Effector memory CD8-positive, alpha-beta T cell (primary cell): Measurements from ENCODE around the gene DHX15.

Experiments
- ATAC-seq: fragments of 150-1000 bp; cut with Tn5 transposase; replicated peaks from 2 replicates; pipeline ENCODE4 v1.10.0; 2021; ENCODE audit warnings: mild to moderate bottlenecking, moderate library complexity
- DNase-seq, 3 experiments: peaks; one replicate each; pipeline ENCODE4 v3.0.0; 2021
- H3K27ac Mint-ChIP-seq, 2 donors: one replicate each; pipeline ENCODE4 v1.8.0; 2022; ENCODE audit warnings: mild to moderate bottlenecking in 2 of 2, mixed read lengths in 2 of 2, moderate library complexity in 2 of 2
- H3K27me3 Mint-ChIP-seq, 2 donors: one replicate each; pipeline ENCODE4 v1.8.0; 2022; ENCODE audit warnings: mixed read lengths in 2 of 2
- H3K36me3 Mint-ChIP-seq: one replicate; pipeline ENCODE4 v1.8.0; 2022; ENCODE audit warnings: mild to moderate bottlenecking, moderate library complexity, mixed read lengths; ENCODE audit not compliant: insufficient read depth
- H3K4me1 Mint-ChIP-seq, 2 donors: one replicate each; pipeline ENCODE4 v1.8.0; 2022; ENCODE audit warnings: low read depth in 2 of 2, mixed read lengths in 2 of 2
- H3K4me3 Mint-ChIP-seq, 2 donors: one replicate each; pipeline ENCODE4 v1.8.0; 2022; ENCODE audit warnings: mild to moderate bottlenecking in 2 of 2, mixed read lengths in 2 of 2, moderate library complexity in 2 of 2
- H3K9me3 Mint-ChIP-seq, 2 donors: one replicate each; pipeline ENCODE4 v1.8.0; 2022; ENCODE audit warnings: mixed read lengths in 2 of 2

The DHX15 gene

DNA sequence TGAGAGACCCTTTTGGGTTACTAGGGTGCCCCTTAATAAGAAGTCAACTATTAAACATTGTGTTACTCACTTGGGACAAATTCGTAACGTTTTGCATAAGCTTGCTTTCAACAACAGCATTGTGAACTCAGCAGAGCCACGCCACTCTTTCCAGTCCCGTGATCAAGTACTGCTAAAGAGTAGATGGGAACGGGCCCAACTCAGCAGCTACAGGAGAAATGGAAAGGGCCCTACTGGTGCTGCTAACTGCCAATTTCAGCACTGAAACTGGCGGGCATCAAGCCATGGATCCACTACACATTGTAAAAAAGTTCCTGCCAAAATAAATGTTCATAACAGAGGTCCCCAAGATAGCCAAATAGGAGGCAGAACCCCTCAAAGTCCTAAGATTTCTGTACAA is 19.0 kb upstream of the DHX15 start:
- ATAC-seq = no peak
- no peak overlapping the region for H3K27ac Mint-ChIP-seq
- peaks cover 0 to 4% of the 10 kb centered on the region in 2 donors for H3K4me1 Mint-ChIP-seq
- no peak overlapping the region for H3K4me3 Mint-ChIP-seq
- H3K36me3 Mint-ChIP-seq = no peaks in the 10 kb centered on the region
- H3K27me3 Mint-ChIP-seq = peaks cover 8 to 29% of the 10 kb centered on the region in 2 donors
- H3K9me3 Mint-ChIP-seq = no peaks in the 10 kb centered on the region
- no peak for DNase-seq

DNA sequence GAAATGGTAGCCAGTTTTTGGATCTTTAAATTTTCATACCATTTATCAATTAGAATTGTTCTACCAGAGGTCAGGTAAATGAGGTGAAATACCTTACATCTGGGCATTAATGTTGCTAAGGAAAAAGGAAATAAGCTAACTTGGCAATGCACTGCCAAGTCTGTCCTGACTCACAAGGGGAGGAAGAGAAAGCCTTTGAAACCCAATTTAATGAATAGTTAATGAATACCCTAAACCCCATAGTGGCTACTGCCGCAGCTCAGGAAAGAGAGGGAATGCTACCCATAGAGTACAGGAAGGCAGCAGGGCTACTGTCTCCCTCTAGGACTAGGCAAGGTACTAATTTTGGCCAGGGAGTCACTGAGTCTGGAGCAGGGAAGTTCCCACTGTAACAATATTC is 16.8 kb upstream of the DHX15 start:
- no peaks in the 10 kb centered on the region for H3K36me3 Mint-ChIP-seq
- H3K4me3 Mint-ChIP-seq = no peak overlapping the region
- peaks cover 16 to 21% of the 10 kb centered on the region in 2 donors for H3K27me3 Mint-ChIP-seq
- H3K4me1 Mint-ChIP-seq = peaks cover 0 to 4% of the 10 kb centered on the region in 2 donors
- ATAC-seq (no peak), DNase-seq (no peak)
- peaks cover 0 to 3% of the 10 kb centered on the region in 2 donors for H3K9me3 Mint-ChIP-seq
- no peak overlapping the region for H3K27ac Mint-ChIP-seq

DNA sequence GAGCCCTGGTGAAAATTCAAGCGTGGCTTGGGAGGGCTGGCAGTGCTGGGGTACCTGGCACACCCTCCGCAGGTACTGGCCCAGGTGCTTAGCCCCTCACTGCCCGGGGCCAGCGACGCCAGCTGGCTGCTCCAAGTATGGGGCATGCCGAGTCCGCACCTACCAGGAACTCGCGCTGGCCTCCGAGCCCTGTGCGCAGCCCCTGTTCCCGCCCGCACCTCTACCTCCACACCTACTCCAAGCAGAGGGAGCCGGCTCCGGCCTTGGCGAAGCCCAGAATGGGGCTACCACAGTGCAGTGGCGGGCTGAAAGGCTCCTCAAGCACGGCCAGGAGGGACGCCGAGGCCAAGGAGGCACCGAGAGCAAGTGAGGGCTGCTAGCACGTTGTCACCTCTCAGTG is 14.9 kb upstream of the DHX15 start:
- H3K9me3 Mint-ChIP-seq = peaks cover 0 to 3% of the 10 kb centered on the region in 2 donors
- ATAC-seq (no peak), DNase-seq (no peak)
- peaks cover 16 to 24% of the 10 kb centered on the region in 2 donors for H3K27me3 Mint-ChIP-seq
- no peak overlapping the region for H3K4me3 Mint-ChIP-seq
- no peaks in the 10 kb centered on the region for H3K36me3 Mint-ChIP-seq
- H3K27ac Mint-ChIP-seq = no peak overlapping the region
- H3K4me1 Mint-ChIP-seq = no peaks in the 10 kb centered on the region

DNA sequence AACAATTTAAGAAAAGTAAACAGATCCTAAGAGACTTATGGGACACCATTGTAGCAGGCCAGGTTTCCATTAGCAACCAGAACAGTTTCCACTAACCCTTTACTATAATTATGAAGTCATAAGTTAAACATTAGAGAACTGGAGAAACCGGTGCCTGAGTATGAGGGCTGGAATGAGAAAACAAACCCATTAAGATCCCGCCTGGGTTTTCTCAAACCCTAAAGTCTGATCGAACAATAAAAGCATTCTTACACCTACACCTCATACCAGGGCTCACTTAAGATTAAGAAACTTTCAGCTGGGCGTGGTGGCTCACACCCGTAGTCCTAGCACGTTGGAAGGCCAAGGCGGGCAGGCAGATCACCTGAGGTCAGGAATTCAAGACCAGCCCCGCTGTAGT is 13.7 kb upstream of the DHX15 start:
- H3K36me3 Mint-ChIP-seq = no peaks in the 10 kb centered on the region
- H3K27ac Mint-ChIP-seq = no peak overlapping the region
- no peaks in the 10 kb centered on the region for H3K4me1 Mint-ChIP-seq
- H3K27me3 Mint-ChIP-seq = peaks cover 16 to 31% of the 10 kb centered on the region in 2 donors
- H3K4me3 Mint-ChIP-seq = no peak overlapping the region
- ATAC-seq (no peak), DNase-seq (no peak)
- H3K9me3 Mint-ChIP-seq = peaks cover 0 to 3% of the 10 kb centered on the region in 2 donors

DNA sequence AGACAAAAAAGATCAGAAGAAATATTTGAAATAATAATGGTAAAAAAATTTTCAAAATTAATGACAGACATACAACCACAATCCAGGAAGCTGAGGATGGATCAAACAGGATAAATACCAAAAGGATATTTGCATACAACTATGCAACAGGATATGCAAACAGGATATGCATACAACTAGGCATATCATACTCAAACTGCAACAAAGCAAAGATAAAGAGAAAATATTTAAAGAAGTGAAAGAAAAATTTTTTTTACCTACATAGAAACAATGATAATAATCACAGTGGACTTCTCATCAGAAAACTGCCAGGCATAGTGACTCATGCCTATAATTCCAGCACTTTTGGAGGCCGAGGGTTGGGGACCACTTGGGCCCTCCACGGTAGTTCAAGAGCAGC is 11.3 kb upstream of the DHX15 start:
- peaks cover 0 to 3% of the 10 kb centered on the region in 2 donors for H3K9me3 Mint-ChIP-seq
- H3K36me3 Mint-ChIP-seq = no peaks in the 10 kb centered on the region
- H3K4me3 Mint-ChIP-seq = no peak overlapping the region
- no peak for ATAC-seq
- H3K27me3 Mint-ChIP-seq = peaks cover 22 to 37% of the 10 kb centered on the region in 2 donors
- no peak for DNase-seq
- no peaks in the 10 kb centered on the region for H3K4me1 Mint-ChIP-seq
- H3K27ac Mint-ChIP-seq = no peak overlapping the region

DNA sequence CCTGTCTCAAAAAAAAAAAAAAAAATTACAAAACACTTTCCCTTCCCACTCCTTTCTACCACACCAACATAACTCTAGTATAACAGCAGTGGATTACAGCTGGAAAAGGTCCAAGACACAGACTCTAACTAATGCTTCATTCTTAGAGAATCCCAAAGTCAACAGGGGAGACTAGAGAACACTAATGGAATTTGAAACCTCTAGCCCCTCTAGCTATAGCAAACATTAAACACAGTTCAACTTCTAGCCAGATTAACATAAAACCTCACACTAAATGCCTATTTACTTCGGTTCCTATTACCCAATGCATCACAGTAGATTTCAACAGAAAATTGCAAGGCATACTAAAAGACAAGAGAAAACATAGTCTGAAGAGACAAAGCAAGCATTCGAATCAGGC is 10.5 kb upstream of the DHX15 start:
- ATAC-seq = no peak
- DNase-seq = no peak
- H3K9me3 Mint-ChIP-seq = peaks cover 0 to 3% of the 10 kb centered on the region in 2 donors
- peaks cover 29 to 38% of the 10 kb centered on the region in 2 donors for H3K27me3 Mint-ChIP-seq
- no peak overlapping the region for H3K4me3 Mint-ChIP-seq
- no peak overlapping the region for H3K27ac Mint-ChIP-seq
- H3K4me1 Mint-ChIP-seq = no peaks in the 10 kb centered on the region
- no peaks in the 10 kb centered on the region for H3K36me3 Mint-ChIP-seq

DNA sequence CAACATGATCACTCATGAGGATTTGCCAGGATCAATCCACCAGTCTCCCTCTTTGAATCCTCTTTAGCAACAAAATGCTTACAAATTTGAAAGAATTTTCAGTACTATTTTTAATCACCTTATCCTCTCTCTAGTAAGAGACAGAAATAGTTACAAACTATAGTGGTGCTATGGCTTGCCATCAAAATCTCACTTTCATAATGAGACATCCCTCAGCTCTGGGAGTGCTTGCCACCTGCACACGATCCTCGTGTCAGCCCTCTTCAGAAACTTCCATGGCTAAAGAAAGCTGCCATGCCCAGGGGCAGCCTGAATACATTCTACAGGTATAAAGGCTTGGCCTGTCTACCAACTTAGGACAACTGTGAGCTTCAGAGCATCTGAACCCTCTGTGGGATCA is 5.1 kb upstream of the DHX15 start:
- H3K4me1 Mint-ChIP-seq = peaks cover 0 to 5% of the 10 kb centered on the region in 2 donors
- H3K9me3 Mint-ChIP-seq = no peaks in the 10 kb centered on the region
- DNase-seq = no peak

DNA sequence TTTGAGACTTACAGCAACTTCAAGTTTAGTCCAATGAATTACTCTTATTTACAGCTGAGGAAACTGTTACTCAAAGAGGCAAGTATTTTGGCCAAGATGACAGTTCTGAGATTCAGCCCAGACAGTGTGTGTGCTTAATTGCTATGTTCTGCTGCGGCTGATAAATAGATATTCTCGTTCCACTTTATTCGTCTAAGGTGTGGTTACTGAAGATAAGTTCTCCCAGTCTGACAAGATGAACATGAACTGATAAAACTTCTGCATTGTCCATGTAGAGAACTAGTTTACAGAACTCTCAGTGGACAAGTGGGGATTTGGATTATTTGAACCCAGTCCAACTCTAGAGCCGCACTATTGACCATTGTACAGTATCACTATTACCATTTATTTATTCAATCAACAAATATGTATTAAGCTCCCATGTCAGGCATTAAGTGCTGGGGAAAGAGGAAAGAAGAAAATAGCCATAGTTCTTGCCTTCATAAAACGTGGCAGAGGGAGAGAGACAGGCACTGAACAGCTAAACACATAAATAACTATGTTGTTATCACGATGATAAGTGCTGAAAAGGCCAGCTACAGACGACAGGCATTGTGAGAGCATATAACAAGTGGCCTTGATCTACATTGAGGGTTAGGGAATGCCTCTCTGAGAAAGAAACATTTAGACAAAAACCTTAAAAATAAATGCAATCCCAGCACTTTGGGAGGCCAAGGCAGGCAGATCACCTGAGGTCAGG is 4.0 kb upstream of the DHX15 start:
- no peak for DNase-seq
- Mint-ChIP-seq H3K27ac (no peak overlapping the region), H3K9me3 (no peaks in the 10 kb centered on the region), H3K36me3 (peaks cover 12% of the 10 kb centered on the region), H3K4me3 (no peak overlapping the region), H3K4me1 (peaks cover 3 to 7% of the 10 kb centered on the region in 2 donors), H3K27me3 (peaks cover 21 to 30% of the 10 kb centered on the region in 2 donors)
- no peak for ATAC-seq

More for the DNA sequence above, 5.1 kb upstream of the DHX15 start:
- H3K36me3 Mint-ChIP-seq = peaks cover 5% of the 10 kb centered on the region
- ATAC-seq = no peak
- peaks cover 21 to 38% of the 10 kb centered on the region in 2 donors for H3K27me3 Mint-ChIP-seq
- H3K27ac Mint-ChIP-seq = no peak overlapping the region
- no peak overlapping the region for H3K4me3 Mint-ChIP-seq

DNA sequence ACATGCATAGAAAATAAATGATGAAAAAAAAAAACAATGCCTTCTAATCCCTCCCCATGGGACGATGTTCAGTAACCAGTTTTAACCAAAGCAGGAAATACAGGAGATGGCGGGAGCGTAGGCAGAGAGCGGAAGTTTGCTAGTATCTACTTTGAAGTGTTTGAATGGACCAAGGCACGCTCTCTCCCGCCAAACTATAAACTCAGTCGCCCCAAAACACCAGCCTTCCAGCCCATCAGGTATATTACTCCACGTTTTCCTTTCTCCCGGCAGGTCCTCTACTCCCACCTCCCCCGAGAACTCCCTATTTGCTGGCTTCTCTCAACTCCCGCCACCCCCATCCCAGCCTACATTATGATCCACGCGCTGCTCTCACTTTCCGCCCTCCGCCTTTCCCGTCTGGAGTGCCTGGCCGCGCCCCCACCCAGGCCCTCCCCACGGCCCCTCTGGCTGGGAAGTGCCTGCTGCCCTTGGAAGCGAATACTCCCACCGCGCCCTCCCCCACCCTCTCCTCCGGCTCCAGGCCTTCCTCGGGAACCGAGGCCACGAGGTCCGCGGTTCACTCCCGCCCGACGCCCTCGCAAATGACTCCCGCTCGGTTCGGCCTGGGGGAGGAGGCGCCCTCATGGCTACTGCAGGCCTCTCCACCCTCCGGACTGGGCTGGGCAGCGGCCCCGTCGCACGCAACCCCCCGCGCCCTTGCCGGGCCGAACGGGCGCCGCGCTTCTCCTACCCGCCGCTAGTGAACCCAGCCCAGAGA is 723 bp downstream of the DHX15 start:
- Mint-ChIP-seq H3K9me3 (no peaks in the 10 kb centered on the region), H3K27ac (peak overlapping the region; percentile 94 to 99), H3K36me3 (peaks cover 26% of the 10 kb centered on the region), H3K27me3 (no peaks in the 10 kb centered on the region), H3K4me1 (peaks cover 37 to 40% of the 10 kb centered on the region in 2 donors), H3K4me3 (peak overlapping the region; percentile 92 to 99)
- DNase-seq (peak in 2 of 3 experiments; percentile 1 to 6), ATAC-seq (peak; percentile 17)

DNA sequence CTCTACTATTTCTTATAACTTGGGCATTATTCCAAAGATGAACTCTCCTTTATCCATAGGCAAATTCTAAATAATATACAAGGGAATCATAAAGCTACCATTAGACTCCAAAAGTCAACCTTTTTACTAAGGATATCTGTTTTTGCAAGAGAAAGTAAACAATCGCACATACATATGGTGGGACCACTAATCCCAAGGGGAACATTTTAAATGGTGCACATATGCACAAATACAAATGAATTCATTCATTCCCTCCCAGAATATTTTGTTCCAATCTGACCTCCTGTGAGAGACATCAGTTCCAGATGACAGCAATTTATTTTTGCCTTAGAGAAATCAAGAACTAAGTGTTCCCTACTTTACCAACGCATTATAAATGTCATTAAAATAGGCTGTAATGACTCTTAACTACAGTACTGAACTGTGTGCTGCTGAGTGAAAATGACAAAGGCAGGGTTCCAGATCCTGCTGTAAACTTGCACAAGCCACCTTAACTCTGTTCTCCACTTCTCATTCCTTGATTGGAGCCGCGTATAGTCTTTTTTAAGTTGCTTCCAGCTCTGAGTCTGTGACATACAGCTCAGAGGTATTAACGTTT is 2.0 kb downstream of the DHX15 start:
- peaks cover 32% of the 10 kb centered on the region for H3K36me3 Mint-ChIP-seq
- H3K4me3 Mint-ChIP-seq = peak overlapping the region; percentile 92 to 99
- H3K27ac Mint-ChIP-seq = peak overlapping the region in 1 of 2 donors; percentile 94
- ATAC-seq (no peak), DNase-seq (no peak)
- H3K27me3 Mint-ChIP-seq = no peaks in the 10 kb centered on the region
- H3K4me1 Mint-ChIP-seq = peaks cover 46 to 53% of the 10 kb centered on the region in 2 donors
- H3K9me3 Mint-ChIP-seq = no peaks in the 10 kb centered on the region

DNA sequence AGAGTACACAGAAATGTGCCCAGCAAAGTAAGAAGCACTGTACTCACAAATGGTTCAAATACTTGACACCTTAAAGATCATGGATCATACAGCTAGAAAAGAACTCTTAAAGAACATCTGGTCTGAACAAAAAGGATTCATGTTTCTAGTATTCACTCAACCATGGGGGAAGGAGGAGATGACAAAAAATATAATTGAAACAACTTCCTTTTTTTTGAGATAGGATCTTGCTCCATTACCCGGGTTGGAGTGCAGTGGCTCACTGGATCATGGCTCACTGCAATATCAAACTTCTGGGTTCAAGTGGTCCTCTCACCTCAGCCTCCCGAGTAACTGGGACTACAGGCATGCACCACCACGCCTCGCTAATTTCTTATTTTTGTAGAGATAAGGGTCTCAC is 6.0 kb downstream of the DHX15 start:
- ATAC-seq (no peak), DNase-seq (no peak)
- Mint-ChIP-seq H3K27me3 (no peaks in the 10 kb centered on the region), H3K36me3 (peaks cover 55% of the 10 kb centered on the region), H3K4me3 (peak overlapping the region; percentile 24 to 62), H3K27ac (peak overlapping the region; percentile 75), H3K9me3 (no peaks in the 10 kb centered on the region), H3K4me1 (peaks cover 60 to 79% of the 10 kb centered on the region in 2 donors)

DNA sequence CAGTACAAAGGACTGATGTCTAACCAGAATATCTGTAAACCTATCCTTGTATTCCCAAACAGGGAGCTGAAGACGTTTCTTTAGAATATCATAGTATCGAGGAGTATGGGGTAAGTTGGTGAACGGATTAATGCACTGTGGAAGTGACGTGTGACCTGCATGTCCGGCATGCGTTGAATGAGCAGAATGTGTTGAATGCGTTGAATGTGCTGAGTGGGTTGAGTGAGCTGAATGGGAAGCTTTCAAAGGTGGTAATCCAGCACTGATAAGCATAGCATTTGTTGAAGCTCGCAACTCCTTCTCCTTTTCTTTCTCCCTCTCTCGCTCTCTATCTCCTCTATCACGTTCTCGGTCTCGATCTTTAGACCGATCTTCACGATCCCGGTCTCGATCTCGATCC is 8.1 kb downstream of the DHX15 start:
- Mint-ChIP-seq H3K4me1 (peaks cover 51 to 75% of the 10 kb centered on the region in 2 donors), H3K36me3 (peaks cover 65% of the 10 kb centered on the region)

DNA sequence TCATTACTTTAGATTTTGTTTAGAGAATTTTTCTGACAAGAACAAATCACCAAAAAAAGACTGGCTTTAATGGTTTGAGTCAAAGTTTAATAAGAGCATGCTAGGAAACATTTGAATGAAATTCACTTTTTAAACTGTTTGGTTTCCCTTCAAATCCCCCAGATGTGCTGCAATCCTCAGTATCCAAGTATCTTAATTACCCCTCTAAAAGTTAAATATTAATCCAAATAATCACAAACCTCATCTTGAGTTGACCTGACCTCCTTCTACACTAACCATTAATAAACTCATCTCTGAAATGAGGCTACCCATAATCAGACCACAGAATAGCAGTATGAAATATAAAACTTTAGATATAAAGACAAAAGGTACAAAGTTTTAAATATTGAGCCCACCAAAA is 10.1 kb downstream of the DHX15 start:
- no peaks in the 10 kb centered on the region for H3K9me3 Mint-ChIP-seq
- H3K27ac Mint-ChIP-seq = peak overlapping the region; percentile 63 to 68
- no peak for ATAC-seq
- no peak overlapping the region for H3K4me3 Mint-ChIP-seq
- H3K27me3 Mint-ChIP-seq = no peaks in the 10 kb centered on the region
- H3K36me3 Mint-ChIP-seq = peaks cover 63% of the 10 kb centered on the region
- peaks cover 57 to 85% of the 10 kb centered on the region in 2 donors for H3K4me1 Mint-ChIP-seq
- no peak for DNase-seq

More for the DNA sequence above, 8.1 kb downstream of the DHX15 start:
- no peak for ATAC-seq
- DNase-seq = no peak
- Mint-ChIP-seq H3K27ac (no peak overlapping the region), H3K27me3 (no peaks in the 10 kb centered on the region), H3K9me3 (no peaks in the 10 kb centered on the region), H3K4me3 (peak overlapping the region in 1 of 2 donors; percentile 13)
